Cardiac muscle cell (in vitro differentiated cells and primary cell): Measurements from ENCODE around the gene HOXB8. TPM values are rescaled to one million over a fixed set of nuclear protein-coding genes. Genes with fewer than 3 reads are reported as not detected.

Experiments
- DNase-seq, 2 donors: peaks; one replicate each; pipeline versions ENCODE4 v3.0.0 to v3.0.0-alpha.2; 2010 to 2017; ENCODE audit warnings: low read depth in 1 of 2, low spot score in 1 of 2
- H3K27ac ChIP-seq: fragments of 200-600 bp; sonication (generic); 2 replicates; pipeline ENCODE4 v1.5.1; 2016
- H3K27me3 ChIP-seq: fragments of 200-600 bp; sonication (generic); 2 replicates; pipeline ENCODE4 v1.6.0; 2016; ENCODE audit warnings: control low read depth
- H3K36me3 ChIP-seq: fragments of 200-600 bp; sonication (generic); 2 replicates; pipeline ENCODE4 v1.5.1; 2016; ENCODE audit warnings: control low read depth
- H3K4me1 ChIP-seq: fragments of 200-600 bp; sonication (generic); 2 replicates; pipeline ENCODE4 v1.8.1; 2017; ENCODE audit warnings: low read depth, mild to moderate bottlenecking, mixed run types
- H3K4me3 ChIP-seq: fragments of 200-600 bp; sonication (generic); 2 replicates; pipeline ENCODE4 v1.5.1; 2016; ENCODE audit warnings: mild to moderate bottlenecking
- H3K9me3 ChIP-seq: fragments of 200-600 bp; sonication (generic); 2 replicates; pipeline ENCODE4 v1.5.1; 2017; ENCODE audit warnings: low read depth, mild to moderate bottlenecking, control low read depth
- polyA plus RNA-seq: library from polyadenylated mRNA; unstranded; fragments of >200 nt; fragmentation: Nextera tagmentation; extraction: Ambion mirVana; gene quantifications from 2 replicates; pipeline ENCODE4 v1.2.1, GENCODE V29; 2016
- total RNA-seq: library from RNA; depleted of rRNA; stranded (reverse); fragments of >200 nt; gene quantifications from 2 replicates; pipeline ENCODE4 v1.2.3, GENCODE V29; 2016
- TF ChIP-seq, protein P1 (sequence below): IDR thresholded peaks from 2 replicates; pipeline ENCODE4 v1.5.1; 2012; ENCODE audit warnings: low read depth, mild to moderate bottlenecking, low read length

HOXB8 gene
- total and polyA plus RNA-seq, 2 experiments from 2014 or later = not detected

DNA sequence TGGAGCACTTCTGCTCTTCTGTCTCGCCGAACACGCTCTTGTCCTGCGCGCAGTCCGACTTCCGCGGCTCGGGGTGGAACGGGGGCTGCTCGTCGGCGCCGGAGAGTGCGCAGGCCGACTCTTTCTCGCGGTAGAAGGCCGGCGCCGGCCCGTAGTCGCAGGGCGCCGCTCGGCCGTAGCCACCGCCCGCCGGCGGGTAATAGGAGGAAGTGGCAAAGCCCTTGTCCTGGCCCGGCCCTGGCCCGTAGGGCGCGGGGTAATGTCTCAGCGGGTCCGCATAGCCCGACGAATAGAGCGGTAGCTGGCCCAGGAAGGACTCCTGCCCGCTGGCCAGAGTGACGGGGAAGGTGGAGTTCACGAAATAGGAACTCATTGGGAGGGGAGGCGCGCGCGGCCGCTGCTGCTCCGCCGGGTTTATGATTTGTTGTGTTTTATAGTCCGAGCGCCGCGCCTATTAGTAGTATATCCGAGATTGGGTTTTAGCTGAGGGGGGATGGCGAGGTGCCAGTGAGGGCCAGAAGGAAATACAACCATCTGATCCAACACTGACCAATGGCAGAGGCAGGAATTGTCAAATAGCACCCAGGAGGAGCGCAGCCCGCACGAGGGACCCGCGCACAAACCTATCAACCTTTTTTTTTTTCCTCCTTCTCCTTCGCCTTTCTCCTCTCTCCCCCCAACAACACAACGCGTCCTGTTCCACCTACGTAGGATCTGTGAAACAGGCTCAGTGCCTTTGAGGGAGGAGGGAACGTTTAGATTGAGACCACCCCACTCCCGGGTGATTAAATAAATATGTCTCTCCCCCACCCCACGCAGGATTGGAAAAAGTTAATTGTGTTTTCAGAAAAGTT is 17.1 kb downstream of the HOXB8 start:
- TF ChIP-seq, protein P1, sequence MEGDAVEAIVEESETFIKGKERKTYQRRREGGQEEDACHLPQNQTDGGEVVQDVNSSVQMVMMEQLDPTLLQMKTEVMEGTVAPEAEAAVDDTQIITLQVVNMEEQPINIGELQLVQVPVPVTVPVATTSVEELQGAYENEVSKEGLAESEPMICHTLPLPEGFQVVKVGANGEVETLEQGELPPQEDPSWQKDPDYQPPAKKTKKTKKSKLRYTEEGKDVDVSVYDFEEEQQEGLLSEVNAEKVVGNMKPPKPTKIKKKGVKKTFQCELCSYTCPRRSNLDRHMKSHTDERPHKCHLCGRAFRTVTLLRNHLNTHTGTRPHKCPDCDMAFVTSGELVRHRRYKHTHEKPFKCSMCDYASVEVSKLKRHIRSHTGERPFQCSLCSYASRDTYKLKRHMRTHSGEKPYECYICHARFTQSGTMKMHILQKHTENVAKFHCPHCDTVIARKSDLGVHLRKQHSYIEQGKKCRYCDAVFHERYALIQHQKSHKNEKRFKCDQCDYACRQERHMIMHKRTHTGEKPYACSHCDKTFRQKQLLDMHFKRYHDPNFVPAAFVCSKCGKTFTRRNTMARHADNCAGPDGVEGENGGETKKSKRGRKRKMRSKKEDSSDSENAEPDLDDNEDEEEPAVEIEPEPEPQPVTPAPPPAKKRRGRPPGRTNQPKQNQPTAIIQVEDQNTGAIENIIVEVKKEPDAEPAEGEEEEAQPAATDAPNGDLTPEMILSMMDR = no peak
- H3K36me3 ChIP-seq = no peaks in the 10 kb centered on the region
- H3K27ac ChIP-seq = no peak overlapping the region
- H3K27me3 ChIP-seq = peaks cover 100% of the 10 kb centered on the region
- peak overlapping the region; percentile 25 for H3K4me3 ChIP-seq
- no peaks in the 10 kb centered on the region for H3K9me3 ChIP-seq
- H3K4me1 ChIP-seq = no peaks in the 10 kb centered on the region
- DNase-seq = no peak

DNA sequence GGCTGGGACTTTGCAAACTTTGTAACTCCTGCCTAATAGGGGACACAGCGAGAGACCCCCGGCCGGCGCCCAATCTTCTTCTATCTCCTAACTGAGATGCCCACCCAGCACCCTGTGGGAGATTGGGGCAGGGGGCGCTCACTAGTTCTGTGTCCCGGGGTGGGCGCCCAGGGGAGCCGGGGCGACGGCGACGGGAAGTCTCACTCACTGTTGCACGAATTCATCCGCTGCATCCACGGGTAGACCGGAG is 17.6 kb downstream of the HOXB8 start:
- DNase-seq = no peak
- no peaks in the 10 kb centered on the region for H3K9me3 ChIP-seq
- H3K4me3 ChIP-seq = peak overlapping the region; percentile 25
- H3K27me3 ChIP-seq = peaks cover 100% of the 10 kb centered on the region
- no peak overlapping the region for H3K27ac ChIP-seq
- no peaks in the 10 kb centered on the region for H3K4me1 ChIP-seq
- no peaks in the 10 kb centered on the region for H3K36me3 ChIP-seq
- TF ChIP-seq, protein P1 = no peak

DNA sequence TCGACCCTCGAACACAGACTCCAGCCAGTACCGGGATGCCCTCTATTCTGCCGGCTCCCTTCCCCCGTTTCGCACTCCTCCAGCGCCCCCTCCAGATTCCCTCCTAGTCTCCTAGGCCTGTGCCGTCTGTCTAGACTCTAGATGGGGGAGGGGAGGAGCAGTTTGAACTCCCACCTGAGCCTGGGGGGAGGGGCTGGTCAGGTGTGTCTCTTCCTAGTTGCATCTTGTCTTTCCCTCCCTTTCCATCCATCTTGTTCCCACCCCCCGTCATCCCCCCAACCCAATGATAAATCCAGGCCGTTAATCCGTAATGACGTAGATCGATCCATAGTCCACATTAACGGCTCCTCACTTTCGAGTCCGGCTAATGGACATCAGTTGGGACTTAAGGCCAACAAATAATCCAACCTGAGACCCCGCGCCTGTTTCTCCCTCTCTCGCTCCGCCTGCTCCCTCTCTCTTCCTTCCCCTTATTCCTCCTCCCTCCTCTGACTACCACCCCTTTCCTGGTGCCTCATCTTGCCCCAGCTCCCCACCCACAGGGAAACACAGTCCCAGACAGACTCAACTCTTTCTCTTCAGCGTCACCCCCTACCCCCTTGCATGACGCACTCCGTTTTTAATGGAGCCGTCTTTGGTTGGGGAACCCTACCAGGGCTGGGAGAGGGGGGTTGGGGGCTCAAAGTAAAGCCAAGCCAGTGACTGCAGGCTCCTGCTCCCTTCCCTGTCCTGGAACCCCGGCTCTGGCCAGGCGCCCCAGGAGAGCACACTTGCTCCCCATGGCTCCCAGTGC is 18.2 kb downstream of the HOXB8 start:
- Histone ChIP-seq H3K9me3 (no peaks in the 10 kb centered on the region), H3K27me3 (peaks cover 100% of the 10 kb centered on the region), H3K4me1 (no peaks in the 10 kb centered on the region), H3K27ac (no peak overlapping the region), H3K4me3 (peak overlapping the region; percentile 25), H3K36me3 (no peaks in the 10 kb centered on the region)
- no peak for DNase-seq
- TF ChIP-seq, protein P1 = no peak

DNA sequence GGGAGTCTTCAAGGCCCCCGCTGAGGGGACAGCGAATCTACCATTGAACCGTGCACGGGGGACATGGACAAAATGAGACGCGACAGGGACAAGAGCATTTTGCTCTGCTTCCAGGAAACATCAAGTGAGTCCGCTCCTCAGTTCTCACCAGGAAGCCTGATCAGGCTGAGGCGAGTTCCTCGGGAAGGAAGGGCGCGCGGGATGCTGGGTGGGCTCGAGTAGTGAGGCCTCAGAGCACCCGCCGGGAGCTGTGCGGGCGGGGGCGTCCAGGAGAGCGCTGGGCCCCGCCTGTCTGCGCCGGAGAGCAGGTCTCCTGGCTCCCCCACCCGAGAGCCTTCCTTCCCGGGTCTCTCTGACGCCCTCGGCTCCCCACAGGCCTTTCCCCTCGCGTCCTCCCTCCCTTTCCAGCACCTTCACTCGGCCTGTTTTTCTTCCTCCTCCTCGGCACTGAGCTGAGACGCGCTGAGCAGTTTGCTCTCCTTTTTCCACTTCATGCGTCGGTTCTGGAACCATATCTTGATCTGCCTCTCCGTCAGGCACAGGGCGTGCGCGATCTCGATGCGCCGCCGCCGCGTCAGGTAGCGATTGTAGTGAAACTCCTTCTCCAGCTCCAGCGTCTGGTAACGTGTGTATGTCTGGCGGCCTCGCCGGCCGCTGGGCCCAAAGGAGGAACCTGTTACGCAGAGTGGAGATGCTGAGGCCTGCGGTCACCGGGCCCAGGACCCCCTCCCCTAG is 18.9 kb downstream of the HOXB8 start:
- Histone ChIP-seq H3K36me3 (no peaks in the 10 kb centered on the region), H3K4me3 (no peak overlapping the region), H3K9me3 (no peaks in the 10 kb centered on the region), H3K27me3 (peaks cover 100% of the 10 kb centered on the region), H3K4me1 (no peaks in the 10 kb centered on the region), H3K27ac (no peak overlapping the region)
- no peak for DNase-seq
- TF ChIP-seq, protein P1 = no peak

DNA sequence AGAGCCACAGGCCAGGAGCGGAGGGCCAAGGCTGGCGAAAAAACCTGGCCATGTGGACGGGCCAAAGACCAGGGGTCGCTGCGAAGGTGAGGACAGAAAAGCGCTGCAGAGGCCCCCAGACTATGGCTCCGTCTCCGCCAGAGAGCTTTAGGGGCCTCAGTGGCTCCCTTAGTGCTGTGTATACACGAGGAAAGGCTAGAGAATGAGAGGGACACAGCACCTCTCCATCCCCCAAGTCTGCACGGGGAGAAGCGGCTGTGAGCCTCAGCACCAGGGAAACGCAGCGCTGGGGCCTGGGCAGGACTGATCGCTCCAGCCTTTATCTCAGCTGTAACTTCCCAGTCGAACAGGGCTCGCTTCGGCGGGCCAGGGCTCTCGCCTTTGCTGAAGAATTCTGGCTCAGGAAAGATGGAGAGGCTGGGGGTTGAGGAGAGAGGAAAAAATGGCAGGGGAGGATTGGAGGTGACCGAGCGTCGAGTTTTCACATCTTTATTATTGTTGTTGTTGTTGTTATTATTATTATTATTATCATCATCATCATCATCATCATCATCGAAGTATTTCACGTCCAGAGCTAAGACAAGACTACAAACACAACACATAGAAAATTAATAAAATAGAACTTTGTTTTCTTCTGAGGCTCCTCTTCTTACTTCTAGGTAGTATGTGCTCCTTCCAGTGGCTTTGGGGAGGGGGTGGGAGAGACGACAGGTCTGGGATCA is 19.7 kb downstream of the HOXB8 start:
- Histone ChIP-seq H3K27me3 (peaks cover 100% of the 10 kb centered on the region), H3K4me3 (no peak overlapping the region), H3K9me3 (no peaks in the 10 kb centered on the region), H3K36me3 (no peaks in the 10 kb centered on the region), H3K27ac (no peak overlapping the region), H3K4me1 (no peaks in the 10 kb centered on the region)
- TF ChIP-seq, protein P1 = no peak
- DNase-seq = no peak
